ENCODE measurements around the gene PET117.
"Not testable (repeated sequence)": the region's sequence is repeated elsewhere in the genome, so short reads cannot be mapped to it uniquely, and the experiment has no call there.

Gene PET117

GRCh38 chr20:18166950-18167349 lies 29.3 kb downstream of the PET117 start:
- TF ChIP-seq POLR2A (IDR thresholded peaks at IDR 0.05; ENCODE audit: extremely low read depth, insufficient read length) (no peak), MAX (IDR thresholded peaks at IDR 0.05; ENCODE audit: low read depth, low read length) (no peak), MYC (IDR thresholded peaks at IDR 0.05; ENCODE audit: low read depth, low read length) (no peak), CTCF (IDR thresholded peaks at IDR 0.05; ENCODE audit: low read depth, low read length) (no peak)
- no peak overlapping the region for H3K4me3 ChIP-seq (ENCODE audit: low read depth, low read length)
- no peak for DNase-seq (ENCODE audit: low read depth)

- no peak for TF ChIP-seq CTCF (IDR thresholded peaks at IDR 0.05; ENCODE audit: low read depth, low read length)
- no peak for TF ChIP-seq POLR2A (IDR thresholded peaks at IDR 0.05; ENCODE audit: extremely low read depth, insufficient read length)
- no peak for TF ChIP-seq MAX (IDR thresholded peaks at IDR 0.05; ENCODE audit: low read depth, low read length)
- TF ChIP-seq MYC (IDR thresholded peaks at IDR 0.05; ENCODE audit: low read depth, low read length), result no peak
- no peak for DNase-seq (ENCODE audit: low read depth)
- no peak overlapping the region for H3K4me3 ChIP-seq (ENCODE audit: low read depth, low read length)
Observed at GRCh38 chr20:18172379-18172778, 34.7 kb downstream of the PET117 start.

GRCh38 chr20:18174906-18175683 lies 37.4 kb downstream of the PET117 start:
- no peak for DNase-seq (ENCODE audit: low read depth)
- TF ChIP-seq CTCF (IDR thresholded peaks at IDR 0.05; ENCODE audit: low read depth, low read length), result no peak
- TF ChIP-seq MYC (IDR thresholded peaks at IDR 0.05; ENCODE audit: low read depth, low read length), result no peak
- no peak for TF ChIP-seq MAX (IDR thresholded peaks at IDR 0.05; ENCODE audit: low read depth, low read length)
- TF ChIP-seq POLR2A (IDR thresholded peaks at IDR 0.05; ENCODE audit: extremely low read depth, insufficient read length), result no peak

GRCh38 chr20:18176318-18176785 lies 38.7 kb downstream of the PET117 start:
- TF ChIP-seq MYC (IDR thresholded peaks at IDR 0.05; ENCODE audit: low read depth, low read length) (no peak), CTCF (IDR thresholded peaks at IDR 0.05; ENCODE audit: low read depth, low read length) (no peak), MAX (IDR thresholded peaks at IDR 0.05; ENCODE audit: low read depth, low read length) (no peak), POLR2A (IDR thresholded peaks at IDR 0.05; ENCODE audit: extremely low read depth, insufficient read length) (no peak)
- H3K4me3 ChIP-seq (ENCODE audit: low read depth, low read length), result no peak overlapping the region
- DNase-seq (ENCODE audit: low read depth), result peak; percentile 49

More at GRCh38 chr20:18174906-18175683, 37.4 kb downstream of the PET117 start:
- no peak overlapping the region for H3K4me3 ChIP-seq (ENCODE audit: low read depth, low read length)

- DNase-seq (ENCODE audit: low read depth), result not testable (repeated sequence)
Observed at GRCh38 chr20:18180366-18180765, 42.7 kb downstream of the PET117 start.

GRCh38 chr20:18180815-18181214 lies 43.2 kb downstream of the PET117 start:
- DNase-seq (ENCODE audit: low read depth), result no peak
- TF ChIP-seq MYC (IDR thresholded peaks at IDR 0.05; ENCODE audit: low read depth, low read length), result no peak
- TF ChIP-seq MAX (IDR thresholded peaks at IDR 0.05; ENCODE audit: low read depth, low read length), result no peak
- no peak for TF ChIP-seq POLR2A (IDR thresholded peaks at IDR 0.05; ENCODE audit: extremely low read depth, insufficient read length)
- no peak overlapping the region for H3K4me3 ChIP-seq (ENCODE audit: low read depth, low read length)

More at GRCh38 chr20:18180366-18180765, 42.7 kb downstream of the PET117 start:
- H3K4me3 ChIP-seq (ENCODE audit: low read depth, low read length), result not testable (repeated sequence)

Data from NB4 (cell line).